GM13976 (cell line): ENCODE measurements around the gene UNC5B.

Experiments used
- DNase-seq: peaks from one replicate; pipeline ENCODE4 v3.0.0; 2012; ENCODE audit warnings: low spot score
- in situ Hi-C: fragments of 300-500 bp; cut with MboI; formaldehyde crosslinking; loops from one replicate; pipeline ENCODE4 v1.12.0; 2022; ENCODE audit warnings: low sequenced_read_pairs, mixed read lengths, inconsistent platforms; ENCODE audit not compliant: unreplicated experiment
- TF ChIP-seq, protein P1 (sequence below): IDR thresholded peaks from 2 replicates; pipeline ENCODE4 v1.5.1; 2012; ENCODE audit warnings: borderline replicate concordance, mild to moderate bottlenecking; ENCODE audit not compliant: insufficient read depth; ENCODE audit errors: extremely low read depth, missing control alignments, control extremely low read depth

Gene UNC5B

GRCh38 chr10:71205468-71205867 lies 6.9 kb upstream of the UNC5B start:
- in situ Hi-C loops: loop anchor here (10.0 kb wide), 1 partner anchor 281 kb away; no protein-coding TSS in a partner anchor
- TF ChIP-seq, protein P1, sequence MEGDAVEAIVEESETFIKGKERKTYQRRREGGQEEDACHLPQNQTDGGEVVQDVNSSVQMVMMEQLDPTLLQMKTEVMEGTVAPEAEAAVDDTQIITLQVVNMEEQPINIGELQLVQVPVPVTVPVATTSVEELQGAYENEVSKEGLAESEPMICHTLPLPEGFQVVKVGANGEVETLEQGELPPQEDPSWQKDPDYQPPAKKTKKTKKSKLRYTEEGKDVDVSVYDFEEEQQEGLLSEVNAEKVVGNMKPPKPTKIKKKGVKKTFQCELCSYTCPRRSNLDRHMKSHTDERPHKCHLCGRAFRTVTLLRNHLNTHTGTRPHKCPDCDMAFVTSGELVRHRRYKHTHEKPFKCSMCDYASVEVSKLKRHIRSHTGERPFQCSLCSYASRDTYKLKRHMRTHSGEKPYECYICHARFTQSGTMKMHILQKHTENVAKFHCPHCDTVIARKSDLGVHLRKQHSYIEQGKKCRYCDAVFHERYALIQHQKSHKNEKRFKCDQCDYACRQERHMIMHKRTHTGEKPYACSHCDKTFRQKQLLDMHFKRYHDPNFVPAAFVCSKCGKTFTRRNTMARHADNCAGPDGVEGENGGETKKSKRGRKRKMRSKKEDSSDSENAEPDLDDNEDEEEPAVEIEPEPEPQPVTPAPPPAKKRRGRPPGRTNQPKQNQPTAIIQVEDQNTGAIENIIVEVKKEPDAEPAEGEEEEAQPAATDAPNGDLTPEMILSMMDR: no peak
- DNase-seq: no peak

DNA sequence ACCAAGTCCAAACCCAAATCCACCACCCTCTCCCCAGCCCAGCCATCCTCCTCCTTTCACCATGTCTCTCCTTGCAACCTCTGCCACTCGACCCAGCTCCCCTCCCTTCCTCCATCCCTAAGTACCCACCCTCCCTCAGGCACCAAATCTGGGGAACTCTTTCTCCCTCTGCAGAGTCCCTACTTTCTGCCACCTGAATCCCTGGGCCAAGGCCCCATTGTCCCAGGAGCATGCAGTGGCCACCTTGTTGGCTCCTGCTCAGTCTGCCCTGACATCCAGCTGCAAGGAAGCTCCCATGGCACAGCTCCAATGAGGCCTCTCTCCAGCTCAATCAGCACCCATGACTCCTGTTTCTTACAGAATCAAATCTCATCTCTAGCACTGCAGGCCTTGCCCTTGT lies 5.5 kb upstream of the UNC5B start:
- TF ChIP-seq, protein P1: no peak
- in situ Hi-C loops: loop anchor here (10.0 kb wide), 1 partner anchor 282 kb away; no protein-coding TSS in a partner anchor
- no peak for DNase-seq

DNA sequence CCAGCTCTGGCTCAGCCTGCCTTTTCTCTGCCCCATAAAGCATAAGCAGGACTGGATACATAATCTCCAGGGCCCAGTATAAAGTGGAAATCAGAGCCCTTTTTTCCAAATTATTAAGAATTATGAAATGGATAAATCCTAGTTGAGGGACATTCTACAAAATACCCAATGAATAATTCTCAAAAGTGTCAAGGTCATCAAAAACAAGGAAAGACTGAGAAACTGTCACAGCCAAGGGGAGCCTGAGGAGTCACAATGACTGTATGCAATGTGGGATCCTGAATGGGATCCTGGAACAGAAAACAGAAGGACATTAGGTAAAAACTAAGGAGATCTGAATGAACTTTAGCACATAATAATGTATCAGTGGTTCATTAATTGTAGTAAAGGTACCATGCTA lies 4.8 kb upstream of the UNC5B start:
- TF ChIP-seq, protein P1: no peak
- in situ Hi-C loops: loop anchor here (10.0 kb wide), 1 partner anchor 283 kb away; no protein-coding TSS in a partner anchor
- DNase-seq: no peak

DNA sequence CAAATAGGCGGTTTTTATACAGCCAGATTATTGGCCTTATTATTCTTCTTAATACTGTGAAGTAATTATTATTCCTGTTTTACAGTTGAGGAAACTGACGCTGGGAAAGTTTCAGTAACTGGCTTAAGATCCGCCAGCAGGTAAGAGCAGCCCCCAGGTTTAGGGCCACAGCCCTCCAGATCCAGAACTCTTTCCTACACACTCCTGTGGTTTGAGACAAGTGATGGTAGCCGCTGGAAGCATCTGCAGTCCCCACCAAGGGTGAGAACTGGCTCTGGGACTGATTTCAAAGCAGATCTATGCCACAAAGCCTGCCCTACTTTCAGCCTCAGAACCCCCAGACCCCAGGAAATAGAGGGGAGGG lies 3.0 kb upstream of the UNC5B start:
- in situ Hi-C loops: loop anchor here (10.0 kb wide), 1 partner anchor 285 kb away; no protein-coding TSS in a partner anchor
- no peak for DNase-seq
- TF ChIP-seq, protein P1: no peak

DNA sequence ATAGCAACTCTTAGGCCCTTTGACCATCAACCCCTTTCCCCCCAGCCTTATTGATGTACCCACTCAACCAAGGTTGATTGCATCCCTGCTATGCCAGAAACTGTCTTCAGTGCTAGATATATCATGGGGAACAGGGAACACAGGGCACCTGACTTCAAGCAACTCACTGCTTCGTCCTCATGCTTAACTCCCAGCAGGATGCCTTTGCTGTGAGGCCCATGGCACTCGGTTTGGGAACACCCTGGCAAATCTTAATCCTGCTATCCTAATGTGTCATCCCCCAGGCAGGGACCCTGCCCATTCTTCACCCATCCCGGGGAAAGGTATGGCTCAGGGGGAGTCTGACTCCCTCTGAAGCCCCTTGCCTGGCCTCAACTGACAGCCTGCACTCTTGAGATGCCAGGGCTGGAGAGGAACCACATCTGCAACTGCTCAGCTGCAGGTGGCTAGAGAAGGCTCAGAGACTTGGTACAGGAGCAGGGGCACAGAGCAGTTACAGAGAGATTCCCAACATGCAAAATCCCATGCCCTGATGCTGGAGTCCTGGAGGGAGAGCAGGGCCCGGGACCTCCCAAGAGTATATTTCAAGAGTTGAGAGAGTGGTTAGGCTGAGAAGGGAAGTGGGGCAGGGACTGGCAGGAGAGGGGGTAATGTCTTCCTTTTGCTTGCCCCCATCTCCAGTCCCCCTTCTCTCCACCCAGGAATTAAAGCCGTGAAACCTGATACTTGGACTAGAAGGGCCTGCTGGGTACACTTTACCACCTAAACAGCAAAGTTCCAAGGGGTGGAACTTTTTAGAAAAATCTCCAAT lies 2.4 kb upstream of the UNC5B start:
- in situ Hi-C loops: loop anchor here (10.0 kb wide), 1 partner anchor 285 kb away; no protein-coding TSS in a partner anchor
- TF ChIP-seq, protein P1: no peak
- no peak for DNase-seq

DNA sequence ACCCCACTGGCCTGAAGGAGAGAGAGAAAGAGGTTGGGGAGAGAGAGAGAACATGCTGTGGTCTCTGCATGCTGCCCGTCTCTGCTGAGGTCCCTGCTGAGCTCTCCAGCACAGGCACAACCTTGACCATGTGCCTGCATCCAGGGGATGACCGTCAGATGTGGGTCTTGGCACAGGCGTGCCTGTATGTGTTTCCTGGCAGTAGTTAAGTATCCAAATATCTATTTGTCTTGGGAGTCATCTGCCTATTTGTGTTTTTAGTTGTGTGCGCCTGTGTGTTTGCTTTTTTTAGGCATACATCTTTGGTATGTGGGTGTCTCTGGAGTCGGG lies 1.9 kb upstream of the UNC5B start:
- TF ChIP-seq, protein P1: no peak
- in situ Hi-C loops: no loop called here
- DNase-seq: no peak
